ENCODE data around the gene FRMPD3. TPM values are rescaled to one million over a fixed set of nuclear protein-coding genes. Genes with fewer than 3 reads are reported as not detected.

FRMPD3 gene
- total and polyA plus RNA-seq, 2 donors from 2014 or later, result 0.25 TPM; not detected in 1

DNA sequence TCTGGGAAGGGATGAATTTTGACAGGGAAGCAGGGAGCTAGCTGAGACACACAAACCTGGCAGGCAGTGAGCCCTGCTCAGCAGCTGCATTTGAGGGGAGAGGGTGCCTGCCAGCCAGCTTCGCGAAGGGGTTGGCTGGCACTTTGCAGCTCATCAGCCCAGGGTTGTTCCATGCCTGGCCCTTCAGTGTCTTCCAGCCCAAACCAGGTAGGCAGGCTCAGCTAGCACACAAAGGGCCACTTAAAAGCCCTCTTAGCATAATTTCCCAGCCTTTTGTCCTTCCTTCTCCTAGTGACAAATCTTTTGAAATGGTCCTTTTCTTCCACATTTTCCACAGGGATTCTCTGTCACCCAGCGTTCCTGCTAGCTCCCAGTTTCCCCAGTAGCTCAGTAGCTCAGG is 4.3 kb upstream of the FRMPD3 start:
- no peak overlapping the region for H3K4me3 ChIP-seq (ENCODE audit: low read length in 3 of 3)
- H3K36me3 ChIP-seq (ENCODE audit: control insufficient read depth in 2 of 3, insufficient read depth in 3 of 3, low read length in 3 of 3), result no peaks in the 10 kb centered on the region
- DNase-seq (no peak), FAIRE-seq (no peak)
- no peak overlapping the region for H3K27ac ChIP-seq (ENCODE audit: low read depth in 2 of 2, low read length in 2 of 2)
- peaks cover 0 to 3% (median 0%) of the 10 kb centered on the region in 3 donors for H3K4me1 ChIP-seq (ENCODE audit: control insufficient read depth in 2 of 3, insufficient read depth in 2 of 3, low read depth in 1 of 3, low read length in 3 of 3)
- no peak for TF ChIP-seq CTCF (IDR thresholded peaks at IDR 0.05; ENCODE audit: borderline replicate concordance, extremely low read depth, insufficient read depth)
- peaks cover 8% of the 10 kb centered on the region for H3K27me3 ChIP-seq (ENCODE audit: control insufficient read depth, insufficient read depth, low read length)
- no peak overlapping the region for H3K9ac ChIP-seq (ENCODE audit: low read length in 3 of 3)
- intact Hi-C loops (cut with DNase I), result no loop called here
- H3K9me3 ChIP-seq (ENCODE audit: control insufficient read depth in 2 of 3, insufficient read depth in 1 of 3, low read length in 3 of 3), result no peaks in the 10 kb centered on the region

GRCh38 chrX:107445631-107446030 is 3.8 kb upstream of the FRMPD3 start:
- TF ChIP-seq CTCF (IDR thresholded peaks at IDR 0.05; ENCODE audit: borderline replicate concordance, extremely low read depth, insufficient read depth), result no peak
- intact Hi-C loops (cut with DNase I), result no loop called here
- no peak overlapping the region for H3K27ac ChIP-seq (ENCODE audit: low read depth in 2 of 2, low read length in 2 of 2)
- peaks cover 8% of the 10 kb centered on the region for H3K27me3 ChIP-seq (ENCODE audit: control insufficient read depth, insufficient read depth, low read length)
- no peak overlapping the region for H3K4me3 ChIP-seq (ENCODE audit: low read length in 3 of 3)
- no peak for DNase-seq
- H3K4me1 ChIP-seq (ENCODE audit: control insufficient read depth in 2 of 3, insufficient read depth in 2 of 3, low read depth in 1 of 3, low read length in 3 of 3), result peaks cover 0 to 3% (median 0%) of the 10 kb centered on the region in 3 donors
- H3K36me3 ChIP-seq (ENCODE audit: control insufficient read depth in 2 of 3, insufficient read depth in 3 of 3, low read length in 3 of 3), result no peaks in the 10 kb centered on the region
- H3K9ac ChIP-seq (ENCODE audit: low read length in 3 of 3), result no peak overlapping the region
- no peak for FAIRE-seq
- no peaks in the 10 kb centered on the region for H3K9me3 ChIP-seq (ENCODE audit: control insufficient read depth in 2 of 3, insufficient read depth in 1 of 3, low read length in 3 of 3)

DNA sequence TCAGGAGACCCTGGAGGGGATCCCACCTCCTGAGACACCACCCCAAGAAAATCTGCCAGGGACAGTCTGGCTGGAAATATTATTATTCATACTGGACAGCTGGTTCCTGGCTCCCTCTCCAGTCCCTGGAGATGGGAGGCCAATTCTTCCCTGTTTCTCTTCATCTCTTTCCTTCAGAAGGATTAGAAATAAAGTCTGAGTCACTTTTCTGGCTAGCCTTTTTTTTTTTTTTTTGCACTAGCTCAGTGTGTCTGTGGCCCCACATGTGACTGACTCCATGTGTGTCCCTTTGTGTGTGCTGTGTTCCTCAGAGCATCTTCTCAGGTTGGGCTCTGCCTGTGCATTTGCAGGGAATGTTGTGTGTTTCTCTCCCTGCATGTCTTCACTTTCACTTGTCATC is 1.8 kb upstream of the FRMPD3 start:
- no peak overlapping the region for H3K9ac ChIP-seq (ENCODE audit: low read length in 3 of 3)
- no peaks in the 10 kb centered on the region for H3K36me3 ChIP-seq (ENCODE audit: control insufficient read depth in 2 of 3, insufficient read depth in 3 of 3, low read length in 3 of 3)
- no peak for DNase-seq
- H3K27me3 ChIP-seq (ENCODE audit: control insufficient read depth, insufficient read depth, low read length), result peaks cover 6% of the 10 kb centered on the region
- no peak overlapping the region for H3K4me3 ChIP-seq (ENCODE audit: low read length in 3 of 3)
- H3K4me1 ChIP-seq (ENCODE audit: control insufficient read depth in 2 of 3, insufficient read depth in 2 of 3, low read depth in 1 of 3, low read length in 3 of 3), result peaks cover 0 to 3% (median 0%) of the 10 kb centered on the region in 3 donors
- FAIRE-seq, result no peak
- intact Hi-C loops (cut with DNase I), result no loop called here
- no peak overlapping the region for H3K27ac ChIP-seq (ENCODE audit: low read depth in 2 of 2, low read length in 2 of 2)
- H3K9me3 ChIP-seq (ENCODE audit: control insufficient read depth in 2 of 3, insufficient read depth in 1 of 3, low read length in 3 of 3), result no peaks in the 10 kb centered on the region
- no peak for TF ChIP-seq CTCF (IDR thresholded peaks at IDR 0.05; ENCODE audit: borderline replicate concordance, extremely low read depth, insufficient read depth)

- no peak overlapping the region for H3K27ac ChIP-seq (ENCODE audit: low read depth in 2 of 2, low read length in 2 of 2)
- peaks cover 8% of the 10 kb centered on the region for H3K27me3 ChIP-seq (ENCODE audit: control insufficient read depth, insufficient read depth, low read length)
- FAIRE-seq (no peak), DNase-seq (no peak)
- no peak overlapping the region for H3K4me3 ChIP-seq (ENCODE audit: low read length in 3 of 3)
- no peak for TF ChIP-seq CTCF (IDR thresholded peaks at IDR 0.05; ENCODE audit: borderline replicate concordance, extremely low read depth, insufficient read depth)
- H3K4me1 ChIP-seq (ENCODE audit: control insufficient read depth in 2 of 3, insufficient read depth in 2 of 3, low read depth in 1 of 3, low read length in 3 of 3), result peaks cover 0 to 3% (median 0%) of the 10 kb centered on the region in 3 donors
- H3K9me3 ChIP-seq (ENCODE audit: control insufficient read depth in 2 of 3, insufficient read depth in 1 of 3, low read length in 3 of 3), result no peaks in the 10 kb centered on the region
- H3K9ac ChIP-seq (ENCODE audit: low read length in 3 of 3), result no peak overlapping the region
- H3K36me3 ChIP-seq (ENCODE audit: control insufficient read depth in 2 of 3, insufficient read depth in 3 of 3, low read length in 3 of 3), result no peaks in the 10 kb centered on the region
- intact Hi-C loops (cut with DNase I), result no loop called here
Observed at GRCh38 chrX:107448625-107448997, 841 bp upstream of the FRMPD3 start.
